ENCODE results near the gene MRGPRE.

MRGPRE gene

GRCh38 chr11:3213659-3214419 is 18.4 kb downstream of the MRGPRE start:
- DNase-seq = no peak

- no peak for DNase-seq
These were observed 23.9 kb downstream of the MRGPRE start for GRCh38 chr11:3208272-3208671.

- no peak for DNase-seq
These were observed 24.6 kb downstream of the MRGPRE start for GRCh38 chr11:3207526-3208189.

- no peak for DNase-seq
These were observed 25.4 kb downstream of the MRGPRE start for GRCh38 chr11:3206922-3207204.

GRCh38 chr11:3206156-3206921 is 25.9 kb downstream of the MRGPRE start:
- no peak for DNase-seq

GRCh38 chr11:3205261-3206155 is 26.7 kb downstream of the MRGPRE start:
- DNase-seq = no peak

- no peak for DNase-seq
These were observed 27.8 kb downstream of the MRGPRE start for GRCh38 chr11:3204141-3205015.

- DNase-seq = no peak
These were observed 28.8 kb downstream of the MRGPRE start for GRCh38 chr11:3203221-3204043.

- no peak for DNase-seq
These were observed 29.5 kb downstream of the MRGPRE start for GRCh38 chr11:3202759-3203158.

GRCh38 chr11:3202305-3202704 is 29.9 kb downstream of the MRGPRE start:
- no peak for DNase-seq

GRCh38 chr11:3201677-3202181 is 30.5 kb downstream of the MRGPRE start:
- DNase-seq = no peak

GRCh38 chr11:3201112-3201581 is 31.1 kb downstream of the MRGPRE start:
- no peak for DNase-seq

- DNase-seq = no peak
These were observed 31.7 kb downstream of the MRGPRE start for GRCh38 chr11:3200388-3201111.

- no peak for DNase-seq
These were observed 32.5 kb downstream of the MRGPRE start for GRCh38 chr11:3199537-3200295.

GRCh38 chr11:3198815-3199214 is 33.4 kb downstream of the MRGPRE start:
- DNase-seq = no peak

- DNase-seq = no peak
These were observed 34.2 kb downstream of the MRGPRE start for GRCh38 chr11:3197878-3198528.

GRCh38 chr11:3197044-3197695 is 35.0 kb downstream of the MRGPRE start:
- DNase-seq = no peak
